Activated CD8-positive, alpha-beta memory T cell treated with anti-CD3 and anti-CD28 coated beads for 24 hours (primary cell): Measurements from ENCODE around the gene INTS4.
"Not testable (repeated sequence)": the region's sequence is repeated elsewhere in the genome, so short reads cannot be mapped to it uniquely, and the experiment has no call there.

Experiments used
- DNase-seq: peaks from one replicate; pipeline ENCODE4 v3.0.0-alpha.2; 2020

The INTS4 gene

DNA sequence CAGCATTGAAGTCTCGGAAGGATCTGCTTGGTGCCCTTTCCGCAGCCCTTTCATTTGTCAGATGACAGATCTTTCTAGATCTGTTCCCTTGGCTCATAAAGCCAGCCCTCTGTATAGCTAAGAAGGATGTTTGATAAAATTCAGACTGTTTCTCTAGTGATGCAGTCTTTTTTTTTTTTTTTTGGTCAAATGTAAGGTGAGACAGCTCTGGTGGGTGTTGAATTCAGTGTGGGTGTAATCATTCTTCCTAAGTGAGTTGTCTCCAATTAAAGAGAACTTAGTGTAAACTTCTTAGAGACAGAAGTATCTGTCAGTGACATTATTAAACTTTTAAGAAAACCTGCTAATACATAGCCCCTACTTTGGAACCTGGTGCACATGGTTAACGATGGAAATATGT is 120.3 kb downstream of the INTS4 start:
- no peak for DNase-seq

DNA sequence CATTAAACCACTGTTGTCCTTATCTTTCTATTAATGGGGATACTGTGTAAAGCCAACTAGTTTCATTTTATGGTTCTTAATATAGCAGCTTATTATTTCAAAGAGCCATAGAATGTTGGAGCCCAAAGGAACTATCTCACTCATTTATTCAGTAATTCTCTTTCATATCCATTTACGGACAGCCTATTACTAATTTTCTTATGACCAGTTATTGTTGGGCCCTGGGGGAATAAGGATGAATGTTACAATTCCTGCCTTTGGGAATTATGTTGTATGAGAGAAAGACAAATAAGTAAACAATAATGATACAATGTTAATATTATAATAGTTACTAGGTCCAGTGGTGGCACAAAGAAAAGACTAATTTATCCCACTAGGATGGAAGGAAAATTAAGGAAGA is 121.1 kb downstream of the INTS4 start:
- DNase-seq: no peak

DNA sequence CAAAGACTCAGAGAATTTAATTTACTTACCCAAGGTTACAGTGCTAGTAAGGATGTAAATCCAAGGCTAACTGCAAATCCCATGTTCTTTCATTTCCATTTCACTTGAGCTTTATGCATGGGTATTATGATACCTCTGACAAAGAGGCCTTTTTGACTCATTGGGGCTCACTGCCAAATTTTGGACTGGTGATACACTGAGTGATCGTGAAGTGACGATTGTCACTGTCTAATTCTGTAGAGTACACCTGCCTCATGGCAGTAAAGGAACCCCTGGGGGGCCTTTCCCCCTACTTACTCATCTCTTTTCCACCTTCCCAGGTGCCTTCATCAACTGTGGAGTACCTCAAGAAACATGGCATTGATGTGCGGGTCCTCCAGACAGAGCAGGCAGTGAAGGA is 122.6 kb downstream of the INTS4 start:
- no peak for DNase-seq

DNA sequence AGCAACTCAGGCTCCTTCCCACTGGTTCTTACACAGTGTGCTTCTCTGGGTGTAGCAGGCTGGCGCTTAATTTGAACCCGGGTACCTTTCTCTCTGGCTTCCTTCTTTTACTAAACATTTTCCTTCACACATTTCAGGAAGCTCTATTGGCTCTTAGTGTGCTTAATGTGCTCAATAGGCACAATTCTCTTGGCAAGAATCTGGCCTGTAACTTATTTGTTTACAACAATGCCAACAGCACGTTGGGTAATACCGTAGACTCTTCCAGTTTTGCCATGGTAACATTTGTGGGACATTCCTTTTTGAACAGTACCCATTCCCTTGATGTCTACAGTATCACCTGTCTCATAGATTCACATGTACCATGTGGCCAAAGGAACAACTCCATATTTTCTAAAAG is 125.7 kb downstream of the INTS4 start:
- DNase-seq: no peak

DNA sequence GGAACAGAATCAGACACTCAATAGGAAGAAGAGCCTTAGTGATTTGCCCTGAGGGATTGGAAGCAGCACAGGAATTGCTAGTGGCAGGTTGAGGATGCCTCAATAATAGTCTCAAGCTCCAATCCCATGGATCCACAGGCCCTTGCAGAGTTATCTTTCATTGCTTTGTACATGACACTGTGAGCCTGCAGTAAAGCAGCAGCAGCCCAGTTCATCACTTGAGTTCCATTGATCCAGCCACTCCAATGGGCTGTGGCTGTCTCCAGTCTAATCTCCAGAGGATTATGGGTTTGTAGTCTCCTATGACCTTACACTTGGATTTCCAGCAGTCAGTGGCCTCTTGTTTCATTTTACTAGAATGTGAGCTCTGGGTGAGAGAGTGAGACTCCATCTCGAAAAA is 128.1 kb downstream of the INTS4 start:
- DNase-seq: no peak

DNA sequence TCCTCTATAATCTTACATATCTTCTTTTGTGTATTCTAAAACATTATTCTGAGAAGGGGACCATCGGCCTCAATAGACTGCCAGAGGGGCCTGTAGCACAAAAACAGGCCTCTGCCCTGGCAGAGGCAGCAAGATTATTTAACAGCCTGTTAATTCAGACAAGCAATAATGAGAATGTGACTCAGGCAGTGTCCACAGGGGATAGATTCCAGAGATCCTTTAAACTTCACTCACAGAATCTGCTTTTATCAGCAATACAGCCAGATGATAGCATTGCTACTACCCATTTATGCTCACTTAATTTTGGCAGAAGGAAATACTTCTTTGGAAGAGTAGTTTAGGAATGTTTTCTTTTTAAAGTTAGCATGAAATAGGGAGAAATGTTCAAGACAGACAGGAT is 128.7 kb downstream of the INTS4 start:
- no peak for DNase-seq

DNA sequence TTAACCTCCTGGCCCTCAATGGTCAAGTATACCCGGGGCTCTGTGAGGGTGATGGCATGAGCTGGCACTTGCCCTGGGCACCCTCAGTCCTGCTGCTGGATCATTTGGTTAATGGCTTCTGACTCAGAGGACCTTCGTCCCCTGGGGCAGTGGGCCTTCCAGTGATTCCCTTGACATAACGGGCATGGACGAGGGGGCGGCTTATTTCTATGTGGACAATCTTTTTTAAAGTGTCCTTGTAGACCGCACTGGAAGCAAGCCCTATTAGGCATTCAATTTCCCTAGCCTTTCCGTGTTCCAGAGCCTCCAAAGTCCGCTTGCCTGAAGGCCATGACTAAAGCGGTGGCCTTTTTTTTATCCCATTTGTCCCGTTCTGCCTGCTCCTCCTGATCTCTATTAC is 133.0 kb downstream of the INTS4 start:
- not testable (repeated sequence) for DNase-seq

DNA sequence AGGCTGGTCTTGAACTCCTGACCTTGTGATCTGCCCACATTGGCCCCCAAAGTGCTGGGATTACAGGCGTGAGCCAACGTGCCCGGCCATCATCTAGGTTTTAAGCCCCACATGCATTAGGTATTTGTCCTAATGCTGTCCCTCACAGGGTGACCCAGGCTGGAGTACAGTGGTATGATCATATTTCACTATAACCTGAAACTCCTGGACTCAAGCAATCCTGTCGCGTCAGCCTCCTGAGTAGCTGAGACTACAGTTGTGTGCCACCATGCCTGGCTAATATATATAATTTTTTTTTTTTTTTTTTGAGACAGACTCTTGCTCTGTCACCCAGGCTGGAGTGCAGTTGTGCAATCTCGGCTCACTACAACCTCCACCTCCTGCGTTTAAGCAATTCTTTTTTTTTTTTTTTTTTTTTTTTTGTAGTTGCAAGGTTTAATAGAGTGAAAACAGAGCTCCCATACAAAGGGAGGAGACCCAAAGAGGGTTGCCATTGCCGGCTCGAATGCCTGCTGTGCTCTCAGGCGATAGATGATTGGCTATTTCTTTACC is 136.5 kb downstream of the INTS4 start:
- not testable (repeated sequence) for DNase-seq

DNA sequence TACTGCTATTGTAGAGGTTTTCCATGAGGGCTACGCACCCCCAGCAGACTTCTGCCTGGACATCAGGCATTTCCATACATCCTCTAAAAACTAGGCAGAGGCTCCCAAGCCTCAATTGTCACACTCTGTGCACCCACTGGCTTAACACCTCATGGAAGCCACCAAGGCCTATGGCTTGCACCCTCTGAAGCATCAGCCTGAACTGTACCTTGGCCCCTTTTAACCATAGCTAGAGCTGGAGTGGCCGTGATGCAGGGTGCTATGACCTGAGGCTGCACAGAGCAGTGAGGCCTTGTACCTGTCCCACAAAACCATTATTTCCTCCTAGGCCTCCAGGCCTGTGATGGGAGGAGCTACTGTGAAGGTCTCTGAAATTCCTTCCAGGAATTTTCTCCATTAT is 139.6 kb downstream of the INTS4 start:
- no peak for DNase-seq

DNA sequence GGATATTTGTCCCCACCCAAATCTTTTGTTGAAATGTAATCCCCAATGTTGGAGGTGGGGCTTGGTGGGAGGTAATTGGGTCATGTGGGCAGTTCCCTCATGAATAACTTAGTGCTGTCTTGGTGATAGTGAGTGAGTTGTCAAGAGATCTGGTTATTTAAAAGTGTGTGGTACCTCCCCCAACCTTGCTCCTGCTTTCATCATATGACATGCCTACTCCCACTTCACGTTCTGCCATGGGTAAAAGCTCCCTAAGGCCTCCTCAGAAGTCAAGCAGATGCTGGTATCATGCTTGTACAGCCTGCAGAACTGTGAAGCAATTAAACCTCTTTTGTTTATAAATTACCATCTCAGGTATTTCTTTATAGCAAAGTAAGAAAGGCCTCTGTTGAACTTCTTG is 143.0 kb downstream of the INTS4 start:
- no peak for DNase-seq

DNA sequence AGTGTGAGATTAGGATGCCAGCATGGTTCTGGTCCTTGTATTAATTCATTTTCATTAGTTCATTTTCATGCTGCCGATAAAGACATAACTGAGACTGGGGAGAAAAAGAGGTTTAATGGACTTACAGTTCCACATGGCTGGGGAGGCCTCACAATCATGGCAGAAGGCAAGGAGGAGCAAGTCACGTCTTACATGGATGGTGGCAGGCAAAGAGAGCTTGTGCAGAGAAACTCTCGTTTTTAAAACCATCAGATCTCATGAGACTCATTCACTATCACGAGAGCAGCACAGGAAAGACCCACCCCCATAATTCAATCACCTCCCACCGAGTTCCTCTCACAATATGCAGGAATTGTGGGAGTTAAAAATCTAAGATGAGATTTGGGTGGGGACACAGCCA is 150.8 kb downstream of the INTS4 start:
- not testable (repeated sequence) for DNase-seq

DNA sequence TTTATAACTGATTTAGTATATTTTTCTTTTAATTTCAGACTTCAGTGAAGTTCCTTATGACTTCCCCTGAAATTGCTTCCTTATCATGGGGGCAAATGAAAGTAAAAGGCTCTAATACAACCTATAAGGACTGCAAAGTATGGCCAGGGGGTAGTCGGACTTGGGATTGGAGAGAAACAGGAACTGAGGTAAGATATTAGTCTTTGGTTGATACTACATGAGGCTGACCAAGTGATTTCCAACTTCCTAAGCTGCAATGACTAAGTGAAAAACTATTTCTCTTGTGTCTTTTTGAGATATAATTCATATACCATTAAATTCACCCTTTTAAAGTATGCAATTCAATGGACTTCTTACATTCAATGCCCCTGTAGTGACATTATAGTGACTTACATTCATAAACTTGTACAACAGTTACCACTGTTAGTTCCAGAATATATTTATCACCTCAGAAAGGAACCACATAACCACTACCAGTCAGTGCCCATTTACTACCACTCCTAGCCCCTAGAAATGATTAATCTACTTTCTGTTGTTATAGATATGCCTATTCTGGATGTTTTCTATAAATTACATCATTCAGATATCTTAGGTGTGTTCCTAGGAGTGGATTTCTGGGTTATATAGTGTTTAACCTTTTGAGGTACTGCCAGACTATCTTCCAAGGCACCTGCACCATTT is 151.9 kb downstream of the INTS4 start:
- no peak for DNase-seq

DNA sequence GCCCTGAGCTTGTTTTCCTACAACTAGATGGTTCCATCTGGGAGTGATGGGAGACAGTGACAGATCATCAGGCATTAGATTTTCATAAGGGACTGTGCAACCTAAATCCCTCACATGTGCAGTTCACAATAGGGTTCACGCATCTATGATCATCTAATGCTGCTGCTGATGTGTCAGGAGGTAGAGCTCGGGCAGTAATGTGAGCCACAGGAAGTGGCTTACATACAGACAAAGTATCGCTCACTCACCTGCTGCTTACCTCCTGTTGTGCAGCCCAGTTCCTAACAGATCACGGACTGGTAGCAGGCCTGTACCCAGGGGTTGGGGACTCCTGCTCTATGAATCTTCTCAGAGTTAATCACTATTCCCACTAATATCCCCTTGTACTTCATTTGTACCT is 161.2 kb downstream of the INTS4 start:
- no peak for DNase-seq

DNA sequence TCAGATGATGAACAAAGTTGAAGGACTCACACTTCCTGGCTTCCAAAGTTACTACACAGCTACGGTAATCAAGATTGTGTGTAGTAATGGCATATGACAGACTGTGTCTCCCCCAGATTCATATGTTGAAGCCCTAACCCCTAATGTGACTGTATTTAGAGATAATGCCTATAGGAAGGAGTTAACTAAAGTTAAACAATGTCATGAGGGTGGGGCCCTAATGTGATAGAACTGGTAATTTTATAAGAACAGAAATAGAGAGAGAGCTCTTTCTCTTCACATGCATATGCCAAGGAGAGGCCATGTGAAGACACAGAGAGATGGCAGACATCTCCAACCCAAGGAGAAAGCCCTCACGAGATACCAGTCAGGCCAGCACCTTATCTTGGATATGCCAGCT is 165.5 kb downstream of the INTS4 start:
- no peak for DNase-seq
